Heart right ventricle (tissue), 16 donors: ENCODE data around the gene KRI1. TPM values are rescaled to one million over a fixed set of nuclear protein-coding genes. Genes with fewer than 3 reads are reported as not detected.
A peak's percentile ranks its signal among the peaks of the same experiment; 100 is the strongest.

Experiments used
- ATAC-seq, 8 donors: fragments of 200-7000 bp; cut with Tn5 transposase; one replicate each; pipeline ENCODE4 v1.9.1; 2020; ENCODE audit warnings: mild to moderate bottlenecking in 8 of 8, moderate library complexity in 8 of 8, moderate number of reproducible peaks in 1 of 8
- DNase-seq, 2 donors: peaks; one replicate each; pipeline ENCODE4 v3.0.0-alpha.2; 2020
- H3K27ac ChIP-seq, 10 donors: fragments of 200-600 bp; sonication (generic) in 2 of 10; one replicate each; pipeline versions ENCODE4 v1.5.0 to v1.8.0; 2020 to 2022; ENCODE audit warnings: mild to moderate bottlenecking in 3 of 10
- H3K27me3 ChIP-seq, 7 donors: fragments of 200-600 bp; one replicate each; pipeline ENCODE4 v1.8.0; 2021 to 2022; ENCODE audit warnings: mild to moderate bottlenecking in 2 of 7
- H3K36me3 ChIP-seq, 9 donors: fragments of 200-600 bp; sonication (generic) in 1 of 9; one replicate each; pipeline versions ENCODE4 v1.5.0 to v1.8.0; 2020 to 2022; ENCODE audit warnings: mild to moderate bottlenecking in 2 of 9
- H3K4me1 ChIP-seq, 9 donors: fragments of 200-600 bp; sonication (generic) in 1 of 9; one replicate each; pipeline versions ENCODE4 v1.5.0 to v1.8.0; 2020 to 2022; ENCODE audit warnings: mild to moderate bottlenecking in 4 of 9
- H3K4me3 ChIP-seq, 10 donors: fragments of 200-600 bp; sonication (generic) in 2 of 10; one replicate each; pipeline versions ENCODE4 v1.5.0 to v1.8.0; 2020 to 2022; ENCODE audit warnings: mild to moderate bottlenecking in 7 of 10, moderate library complexity in 2 of 10
- H3K9me3 ChIP-seq, 11 donors: fragments of 200-600 bp in 10 of 11; sonication (generic) in 2 of 11; one replicate each; pipeline versions ENCODE4 v1.5.0 to v1.8.0; 2013 to 2022; ENCODE audit warnings: mild to moderate bottlenecking in 2 of 11, control low read depth in 1 of 11, moderate library complexity in 1 of 11
- WGBS, 2 donors: extraction: QIAGEN DNeasy Blood & Tissue Kit; methylation state at CpG; one replicate each; pipeline ENCODE4 v1.1.7; 2013; ENCODE audit warnings: inconsistent platforms in 1 of 2; 5-methylcytosine and 5-hydroxymethylcytosine counted together
- intact Hi-C, 10 donors: fragments of 100-400 bp; cut with DNase I; formaldehyde crosslinking; loops; one replicate each; pipeline versions ENCODE4 v1.11.1 to v1.14.2; 2022
- polyA plus RNA-seq, 2 donors: library from polyadenylated mRNA; stranded (reverse); fragments of 200-250 nt; gene quantifications; one replicate each; pipeline ENCODE4 v1.2.3, GENCODE V29; 2013
- total RNA-seq, 10 donors: library from RNA; stranded (reverse); fragmentation: NEBNext Ultra II Directional in 3 of 10; extraction: Animal tissue kit (Norgen Biotek cat#: 25700) in 3 of 10; gene quantifications; one replicate each; pipeline versions ENCODE4 v1.2.1 to v1.2.4, GENCODE V29; 2021 to 2023
- TF ChIP-seq, protein P1 (sequence below), 9 donors: fragments of 200-600 bp; sonication (generic) in 2 of 9; IDR thresholded peaks; one replicate each; pipeline versions ENCODE4 v1.5.0 to v1.8.0; 2021 to 2022; ENCODE audit warnings: antibody characterized with exemption in 9 of 9, mild to moderate bottlenecking in 5 of 9, moderate library complexity in 1 of 9
- donor health status: Arrhythmogenic right ventricular cardiomyopathy.
- donor health status: ischemic (EF 13 %, LVEDD 7.1; RV severe dilation, severe dysfunction).
- donor health status: healthy with polysubstance abuse.
- donor health status: DM: no; HTN: yes; CAD: no.
- donor health status: DM: no; HTN: no; CAD: no.
- donor health status: ischemic (EF 25% LVEDD 6.9; RV normal size, moderate dysfunction).
- donor health status: ischemic (EF 25% LVEDD 5.7; RV mildly dilated, moderate dysfunction).
- donor health status: healthy.
- donor health status: DM: yes; HTN: yes; CAD: no.
- donor health status: Ischemic cardiomyopathy.
- donor health status: ischemic (EF 35%, LVEDD 5.7; RV mildly dilated, moderate dysfunction).
- donor health status: nonischemic (EF 11% LVEDD 7.7; RV severe dilation, severe dysfunction).
- donor health status: DM: yes; HTN: yes; CAD: no.
- donor health status: PGD.
- donor health status: ischemic (EF 29% LVEDD 5.4; RV normal size, mild dysfunction).
- donor health status: nonischemic (EF 23%, LVEDD 6.1; RV moderate dilation, normal function).

KRI1 gene
- total and polyA plus RNA-seq, 12 donors = 8.4 to 17.5 (median 10.7) TPM

- H3K4me3 ChIP-seq = no peak overlapping the region
- H3K27ac ChIP-seq = no peak overlapping the region
- no peaks in the 10 kb centered on the region for H3K9me3 ChIP-seq
- peaks cover 0 to 100% (median 59%) of the 10 kb centered on the region in 9 donors for H3K36me3 ChIP-seq
- peaks cover 0 to 24% (median 0%) of the 10 kb centered on the region in 9 donors for H3K4me1 ChIP-seq
- intact Hi-C loops = no loop called here
- DNase-seq (no peak), ATAC-seq (no peak)
- 75 to 82% methylated on average over 7 of the region's 7 CpGs for WGBS, 2 donors
- TF ChIP-seq, protein P1, sequence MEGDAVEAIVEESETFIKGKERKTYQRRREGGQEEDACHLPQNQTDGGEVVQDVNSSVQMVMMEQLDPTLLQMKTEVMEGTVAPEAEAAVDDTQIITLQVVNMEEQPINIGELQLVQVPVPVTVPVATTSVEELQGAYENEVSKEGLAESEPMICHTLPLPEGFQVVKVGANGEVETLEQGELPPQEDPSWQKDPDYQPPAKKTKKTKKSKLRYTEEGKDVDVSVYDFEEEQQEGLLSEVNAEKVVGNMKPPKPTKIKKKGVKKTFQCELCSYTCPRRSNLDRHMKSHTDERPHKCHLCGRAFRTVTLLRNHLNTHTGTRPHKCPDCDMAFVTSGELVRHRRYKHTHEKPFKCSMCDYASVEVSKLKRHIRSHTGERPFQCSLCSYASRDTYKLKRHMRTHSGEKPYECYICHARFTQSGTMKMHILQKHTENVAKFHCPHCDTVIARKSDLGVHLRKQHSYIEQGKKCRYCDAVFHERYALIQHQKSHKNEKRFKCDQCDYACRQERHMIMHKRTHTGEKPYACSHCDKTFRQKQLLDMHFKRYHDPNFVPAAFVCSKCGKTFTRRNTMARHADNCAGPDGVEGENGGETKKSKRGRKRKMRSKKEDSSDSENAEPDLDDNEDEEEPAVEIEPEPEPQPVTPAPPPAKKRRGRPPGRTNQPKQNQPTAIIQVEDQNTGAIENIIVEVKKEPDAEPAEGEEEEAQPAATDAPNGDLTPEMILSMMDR (IDR thresholded peaks at IDR 0.05) = no peak
- H3K27me3 ChIP-seq = no peaks in the 10 kb centered on the region
Measured at GRCh38 chr19:10555610-10555973, 10.2 kb downstream of the KRI1 start.

- no peaks in the 10 kb centered on the region for H3K27me3 ChIP-seq
- no peak for DNase-seq
- WGBS, 2 donors = 86 to 88% methylated on average over 30 of the region's 30 CpGs
- ATAC-seq = no peak
- peaks cover 0 to 100% (median 58%) of the 10 kb centered on the region in 9 donors for H3K36me3 ChIP-seq
- peaks cover 0 to 24% (median 0%) of the 10 kb centered on the region in 9 donors for H3K4me1 ChIP-seq
- H3K27ac ChIP-seq = peak overlapping the region in 1 of 10 donors; percentile 71
- no peaks in the 10 kb centered on the region for H3K9me3 ChIP-seq
- intact Hi-C loops = no loop called here
- TF ChIP-seq, protein P1 (IDR thresholded peaks at IDR 0.05) = no peak
- H3K4me3 ChIP-seq = no peak overlapping the region
Measured at GRCh38 chr19:10554760-10555609, 10.8 kb downstream of the KRI1 start.

DNA sequence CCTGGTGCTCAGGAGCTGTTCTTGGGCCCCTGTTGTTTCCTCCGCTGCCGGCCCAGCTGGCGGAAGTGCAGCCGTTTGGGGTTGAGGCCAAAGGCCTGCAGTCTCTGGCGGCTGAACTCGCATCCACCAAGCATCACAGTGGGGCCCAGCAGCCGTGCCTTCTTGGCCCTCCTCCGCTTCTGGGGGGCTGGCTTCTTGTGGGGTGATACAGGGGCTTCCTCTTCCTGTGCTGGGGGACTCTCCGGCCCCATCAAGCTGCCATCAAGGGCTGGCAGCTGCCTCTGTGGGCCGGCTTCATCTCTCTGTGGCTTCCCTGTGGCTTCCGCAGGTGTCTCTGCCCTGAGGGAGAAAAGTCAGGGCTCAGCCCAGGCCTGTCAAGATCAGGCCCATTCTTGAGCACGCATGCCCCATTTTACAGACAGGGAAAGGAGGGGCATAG is 11.8 kb downstream of the KRI1 start:
- peaks cover 0 to 24% (median 0%) of the 10 kb centered on the region in 9 donors for H3K4me1 ChIP-seq
- WGBS, 2 donors = 59 to 66% methylated on average over 12 of the region's 12 CpGs
- no peak for DNase-seq
- H3K36me3 ChIP-seq = peaks cover 0 to 100% (median 58%) of the 10 kb centered on the region in 9 donors
- no peaks in the 10 kb centered on the region for H3K9me3 ChIP-seq
- peak overlapping the region in 1 of 10 donors; percentile 71 for H3K27ac ChIP-seq
- intact Hi-C loops = no loop called here
- peak in 4 of 8 donors; percentile 5 to 30 (median 10) for ATAC-seq
- no peak overlapping the region for H3K4me3 ChIP-seq
- TF ChIP-seq, protein P1 (IDR thresholded peaks at IDR 0.05) = no peak
- H3K27me3 ChIP-seq = no peaks in the 10 kb centered on the region

DNA sequence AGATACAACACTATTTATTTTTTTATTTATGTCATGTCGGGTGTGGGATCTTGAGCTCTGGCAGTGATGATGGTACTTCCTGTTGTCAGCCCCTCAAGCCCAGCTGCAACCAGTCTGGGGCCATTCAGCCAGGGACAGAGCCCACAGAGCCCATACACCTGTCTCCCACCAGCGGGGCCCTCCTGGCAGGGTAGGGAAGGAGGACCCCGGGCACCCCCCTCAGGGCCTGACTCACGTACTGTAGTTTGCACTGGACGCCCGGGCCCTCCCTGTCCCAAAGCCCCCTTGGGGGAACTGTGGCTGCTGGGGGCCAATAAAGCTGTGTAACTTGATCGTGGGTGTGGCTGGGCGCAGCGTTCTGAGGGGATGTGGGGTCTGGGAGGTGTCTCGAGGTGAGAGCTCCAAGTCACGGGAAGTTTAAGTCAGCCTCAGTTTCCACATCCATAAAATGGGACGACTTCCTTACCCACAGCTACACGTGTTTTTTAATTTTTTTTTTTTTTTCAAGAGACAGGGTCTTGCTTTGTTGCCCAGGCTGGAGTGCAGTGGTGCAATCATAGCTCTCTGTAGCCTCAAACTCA is 12.6 kb downstream of the KRI1 start:
- Histone ChIP-seq H3K4me1 (peaks cover 0 to 24% (median 0%) of the 10 kb centered on the region in 9 donors), H3K9me3 (no peaks in the 10 kb centered on the region), H3K4me3 (no peak overlapping the region), H3K36me3 (peaks cover 0 to 100% (median 65%) of the 10 kb centered on the region in 9 donors), H3K27ac (peak overlapping the region in 1 of 10 donors; percentile 71), H3K27me3 (no peaks in the 10 kb centered on the region)
- WGBS, 2 donors = 79 to 83% methylated on average over 13 of the region's 13 CpGs
- intact Hi-C loops = no loop called here
- no peak for DNase-seq
- ATAC-seq = peak in 4 of 8 donors; percentile 3 to 19 (median 16)
- TF ChIP-seq, protein P1 (IDR thresholded peaks at IDR 0.05) = no peak
